HG02763 (cell line): ENCODE data around the gene TYMS.
A peak's percentile ranks its signal among the peaks of the same experiment; 100 is the strongest.
"Not testable (repeated sequence)": the region's sequence is repeated elsewhere in the genome, so short reads cannot be mapped to it uniquely, and the experiment has no call there.

ENCODE experiments used
- ATAC-seq: cut with Tn5 transposase; IDR thresholded peaks from one replicate; pipeline ENCODE4 v1.9.1; 2021; ENCODE audit warnings: mild to moderate bottlenecking, moderate library complexity; ENCODE audit not compliant: unreplicated experiment

TYMS gene

GRCh38 chr18:676736-677135 is 19.3 kb downstream of the TYMS start:
- ATAC-seq = no peak

DNA sequence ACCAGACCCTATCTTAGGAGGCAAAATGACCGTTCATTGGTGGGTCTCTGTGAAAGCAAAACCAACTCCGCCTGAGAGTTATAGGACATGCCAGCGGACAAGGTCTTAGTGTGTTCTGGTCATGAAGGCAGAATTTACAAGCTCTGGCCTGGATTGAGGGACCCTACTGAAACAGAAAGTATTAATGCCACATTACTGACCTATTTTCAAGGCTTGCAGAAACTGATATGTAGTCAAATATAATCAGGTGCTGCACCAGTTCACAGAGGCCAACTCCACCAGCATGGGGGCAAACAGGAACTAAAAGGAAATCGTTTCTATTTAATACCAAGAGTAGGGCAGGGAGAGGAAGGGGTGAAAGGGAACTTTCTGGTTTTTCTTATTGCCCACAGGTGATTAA is 19.7 kb downstream of the TYMS start:
- peak; percentile 56 for ATAC-seq

DNA sequence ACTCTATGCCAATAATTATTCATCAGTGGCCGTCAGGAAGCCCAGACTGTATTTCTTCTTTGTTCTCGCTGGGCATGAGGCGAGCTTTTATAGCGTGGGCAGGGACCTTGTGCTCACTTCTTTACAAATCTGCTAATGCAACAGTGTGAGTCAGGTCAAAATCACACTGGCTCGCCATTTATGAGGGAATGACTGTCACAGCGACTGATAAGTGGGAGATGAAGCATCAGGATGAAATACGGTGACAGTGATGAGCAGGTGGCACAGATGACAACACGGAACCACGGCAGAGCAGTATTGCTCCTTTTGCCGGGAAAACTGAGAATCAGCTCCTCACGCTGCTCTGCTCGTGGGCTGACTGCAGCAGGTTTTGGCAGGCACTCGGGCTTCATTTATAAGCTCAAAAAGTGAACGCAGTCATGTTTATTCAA is 20.5 kb downstream of the TYMS start:
- ATAC-seq = no peak

- ATAC-seq = no peak
These were observed 21.2 kb downstream of the TYMS start for GRCh38 chr18:678482-679182.

GRCh38 chr18:679516-679915 is 22.1 kb downstream of the TYMS start:
- ATAC-seq = no peak

DNA sequence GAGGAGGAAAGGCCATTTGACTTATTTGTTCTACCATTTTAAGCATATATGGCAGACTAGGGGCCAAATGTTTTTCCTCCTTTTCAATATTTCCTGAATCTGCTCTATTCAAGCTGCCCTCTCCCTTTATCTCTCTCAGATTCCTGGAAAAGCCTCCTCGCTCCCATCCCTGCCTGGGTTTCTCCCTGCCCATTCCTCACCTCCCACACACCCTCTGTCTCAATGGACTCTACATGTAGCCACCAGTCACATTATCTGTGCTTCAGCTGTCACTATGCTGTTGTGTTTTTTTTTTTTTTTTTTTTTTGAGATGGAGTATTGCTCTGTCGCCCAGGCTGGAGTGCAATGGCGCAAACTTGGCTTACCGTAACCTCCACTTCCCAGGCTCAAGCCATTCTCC is 22.9 kb downstream of the TYMS start:
- no peak for ATAC-seq

- no peak for ATAC-seq
These were observed 24.5 kb downstream of the TYMS start for GRCh38 chr18:681985-682384.

DNA sequence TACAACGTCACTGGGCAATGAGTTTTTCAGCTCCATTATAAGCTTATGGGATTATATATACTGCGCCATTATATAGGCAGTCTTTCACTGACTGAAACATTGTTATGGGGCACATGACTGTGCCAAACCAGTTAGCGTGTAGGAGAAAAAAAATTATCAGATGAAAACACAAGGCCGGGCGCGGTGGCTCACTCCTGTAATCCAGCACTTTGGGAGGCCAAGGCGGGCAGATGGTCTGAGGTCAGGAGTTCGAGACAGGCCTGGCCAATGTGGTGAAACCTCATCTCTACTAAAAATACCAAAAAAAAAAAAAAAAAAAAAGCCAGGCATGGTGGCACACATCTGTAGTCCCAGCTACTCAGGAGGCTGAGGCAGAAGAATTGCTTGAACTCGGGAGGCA is 25.0 kb downstream of the TYMS start:
- not testable (repeated sequence) for ATAC-seq

DNA sequence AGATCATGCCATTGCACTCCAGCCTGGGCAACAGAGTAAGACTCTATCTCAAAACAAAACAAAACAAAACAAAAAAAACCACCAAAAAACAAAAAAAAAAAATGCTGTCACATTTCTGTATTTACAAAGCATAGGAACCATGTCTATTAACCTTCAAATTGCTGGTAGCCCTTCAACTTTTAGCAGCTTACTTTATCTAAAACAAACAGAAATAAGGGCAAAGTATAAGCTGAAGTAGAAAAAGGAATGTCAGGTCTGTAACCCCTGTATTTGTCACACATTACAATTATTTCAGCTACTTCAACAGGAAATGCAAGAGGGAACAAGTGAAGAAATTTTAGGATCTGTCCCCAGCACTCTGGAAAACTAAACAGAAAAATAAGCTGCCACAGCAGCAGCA is 25.4 kb downstream of the TYMS start:
- ATAC-seq = no peak

DNA sequence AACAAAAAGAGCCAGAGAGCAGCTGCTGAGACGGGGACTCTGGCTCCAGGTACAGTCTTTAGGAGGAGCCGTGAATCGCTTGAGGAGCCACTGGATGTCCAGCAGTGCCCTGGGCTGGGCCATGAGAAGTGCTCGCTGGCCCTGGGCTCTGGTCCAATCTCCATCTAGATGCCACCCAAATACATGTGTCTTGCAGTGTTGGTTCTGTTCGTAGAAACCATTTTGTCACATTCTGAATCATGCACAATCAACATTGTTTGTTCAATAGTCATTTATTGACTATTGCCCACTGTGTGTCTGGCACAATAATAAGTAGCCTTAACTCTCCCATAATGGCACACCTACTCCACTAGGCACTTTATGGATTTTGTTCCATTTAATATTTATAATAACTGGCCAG is 26.1 kb downstream of the TYMS start:
- no peak for ATAC-seq

DNA sequence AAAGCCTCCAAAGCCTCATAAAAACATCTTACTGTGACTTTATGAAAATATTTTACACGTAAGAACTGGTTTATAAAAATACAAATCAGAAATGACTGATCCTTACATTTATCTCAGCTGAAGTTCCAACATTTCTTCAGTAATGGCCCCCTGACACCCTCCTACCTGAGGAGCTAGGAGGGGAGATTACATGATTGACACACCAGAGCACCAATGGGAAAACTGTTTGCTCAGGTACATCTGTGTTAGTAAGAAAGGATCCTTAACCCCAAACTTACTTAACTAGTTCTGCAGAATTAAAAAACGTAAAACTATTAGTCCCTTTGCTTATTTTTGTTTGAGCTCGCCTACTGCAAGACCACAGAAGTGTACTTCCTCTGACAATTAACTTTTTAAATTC is 28.0 kb downstream of the TYMS start:
- ATAC-seq = no peak

- no peak for ATAC-seq
These were observed 29.1 kb downstream of the TYMS start for GRCh38 chr18:686339-687111.

DNA sequence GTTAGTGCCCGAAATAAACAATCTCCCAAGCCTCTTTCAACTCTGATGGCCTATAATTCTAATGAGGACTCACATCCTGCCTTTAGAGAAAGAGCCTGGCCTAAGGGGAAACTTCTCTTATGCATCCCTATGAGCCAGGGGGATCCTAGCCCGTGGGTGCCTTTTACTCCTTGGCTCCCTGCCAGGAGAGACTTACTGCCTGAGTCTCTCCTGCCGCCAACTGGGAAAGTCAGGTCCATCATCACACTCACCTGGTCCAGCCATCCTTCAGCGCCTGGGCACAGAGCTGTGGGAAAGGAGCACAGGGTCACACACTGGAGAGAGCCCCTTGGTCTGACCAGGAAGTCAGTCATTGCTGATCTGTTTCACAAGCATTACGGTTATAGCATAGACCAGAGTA is 30.9 kb downstream of the TYMS start:
- ATAC-seq = no peak

DNA sequence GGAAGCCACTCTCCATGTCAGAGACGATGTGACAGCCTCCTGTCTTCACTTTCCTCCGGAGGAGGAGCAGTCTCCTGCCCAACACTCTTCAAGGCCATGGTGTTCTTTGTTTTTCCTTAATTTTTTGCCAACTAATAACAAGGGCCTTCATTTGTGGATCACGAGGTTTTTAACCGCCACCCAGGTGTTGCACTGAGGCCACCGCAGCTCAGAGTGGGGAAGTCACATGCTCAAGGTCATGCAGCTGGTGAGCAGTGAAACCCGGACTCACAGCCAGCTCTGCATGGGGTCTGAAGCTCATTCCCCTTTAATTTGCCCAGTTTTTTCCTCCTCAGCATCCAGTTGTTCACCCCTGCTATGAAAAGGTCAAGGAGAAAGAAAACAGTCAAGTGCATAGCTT is 35.4 kb downstream of the TYMS start:
- no peak for ATAC-seq

GRCh38 chr18:693466-694187 is 36.2 kb downstream of the TYMS start:
- no peak for ATAC-seq

- ATAC-seq = no peak
These were observed 39.6 kb downstream of the TYMS start for GRCh38 chr18:697012-697411.

GRCh38 chr18:697800-698199 is 40.3 kb downstream of the TYMS start:
- ATAC-seq = no peak

- no peak for ATAC-seq
These were observed 45.9 kb downstream of the TYMS start for GRCh38 chr18:703213-703967.

DNA sequence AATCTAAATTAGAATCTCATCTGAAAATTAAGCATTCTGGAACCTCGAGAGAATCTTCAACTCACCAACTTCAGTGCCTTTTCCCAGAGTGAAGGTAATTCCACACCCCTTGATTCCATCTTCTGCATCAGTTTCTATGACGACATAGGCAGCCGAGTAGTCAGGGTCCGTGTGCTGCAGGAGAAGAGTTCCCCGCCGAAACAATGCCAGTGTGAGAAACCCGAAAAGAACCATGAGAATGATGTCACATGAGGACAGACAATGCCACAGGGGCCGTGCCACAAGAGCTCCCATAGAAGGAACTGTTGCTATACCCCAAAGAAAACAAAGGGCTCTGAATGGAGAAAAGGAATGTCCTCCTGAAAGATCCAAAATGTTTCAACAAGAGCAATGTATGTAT is 49.0 kb downstream of the TYMS start:
- no peak for ATAC-seq

- no peak for ATAC-seq
These were observed 50.6 kb downstream of the TYMS start for GRCh38 chr18:708096-708495.

- ATAC-seq = no peak
These were observed 52.3 kb downstream of the TYMS start for GRCh38 chr18:709771-710170.
